AG08396 (cell line): ENCODE results near the gene JUNB.

Source experiments
- DNase-seq: peaks from one replicate; pipeline ENCODE4 v3.0.0; 2012; ENCODE audit warnings: low spot score, mixed read lengths

The JUNB gene

GRCh38 chr19:12842511-12842910, 51.2 kb downstream of the JUNB start:
- no peak for DNase-seq
